Omental fat pad (tissue), 4 donors: ENCODE measurements around the gene SCYL1. TPM values are rescaled to one million over a fixed set of nuclear protein-coding genes. Genes with fewer than 3 reads are reported as not detected.

Experiments used
- ATAC-seq: fragments of 150-250 bp; one replicate; pipeline ENCODE4 v1.9.1; 2016; ENCODE audit warnings: mild to moderate bottlenecking, moderate library complexity; ENCODE audit not compliant: low FRiP score
- DNase-seq: peaks from one replicate; pipeline ENCODE4 v3.0.0-alpha.2; 2019; ENCODE audit warnings: low spot score
- total RNA-seq, 4 donors: library from RNA; depleted of rRNA; stranded (reverse); fragments of >200 nt; gene quantifications; one replicate each; pipeline ENCODE4 v1.1.0, GENCODE V29; 2016
- TF ChIP-seq, protein P1 (sequence below), 3 donors: fragments of 450-650 bp; IDR thresholded peaks; one replicate each; pipeline ENCODE4 v1.5.1; 2016 to 2017; ENCODE audit warnings: antibody characterized with exemption in 3 of 3, mild to moderate bottlenecking in 3 of 3, moderate library complexity in 2 of 3

Gene SCYL1
- total RNA-seq, 4 donors from 2014 or later = 75.4 to 105 (median 88.8) TPM

DNA sequence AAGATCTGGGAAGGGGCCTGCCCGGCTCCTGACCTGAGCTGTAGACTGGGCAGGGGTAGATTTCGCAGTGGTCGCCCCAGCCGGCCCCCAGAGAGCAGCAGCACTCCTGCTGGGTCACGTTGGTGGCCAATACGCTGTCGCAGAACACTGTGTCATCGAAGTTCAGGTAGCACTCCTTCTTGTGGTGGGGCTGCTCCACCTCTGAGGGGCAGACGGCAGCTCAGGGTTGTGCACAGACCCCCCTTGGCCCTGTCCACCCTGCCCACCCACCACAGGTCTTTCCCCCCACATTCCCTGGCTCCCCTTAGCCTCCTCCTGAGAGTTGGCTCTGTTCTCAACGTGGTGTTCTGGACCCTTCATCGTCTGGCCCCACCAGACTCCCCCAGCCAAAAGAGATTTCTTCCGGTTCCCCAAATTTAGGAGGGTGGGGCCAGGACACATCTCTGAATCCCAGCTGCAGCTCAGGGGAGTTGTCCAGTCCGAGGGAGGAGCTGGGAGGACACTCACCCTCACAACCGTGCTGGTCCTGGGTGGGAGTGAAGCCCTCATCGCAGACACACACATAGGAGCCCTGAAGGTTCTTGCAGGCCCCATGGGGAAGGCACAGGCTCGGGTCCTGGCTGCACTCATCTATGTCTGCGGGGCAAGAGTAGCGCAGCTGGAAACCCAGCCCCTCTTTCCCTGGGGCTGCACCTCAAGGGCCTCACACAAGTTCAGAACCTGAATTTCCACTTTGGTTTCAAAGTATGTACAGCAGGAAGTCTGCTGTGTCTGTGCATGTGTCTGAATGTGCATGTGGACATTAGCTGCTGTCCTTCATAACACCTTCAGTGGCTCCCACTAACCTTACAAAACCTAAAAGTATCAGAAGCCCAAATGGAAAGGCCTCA lies 16.5 kb downstream of the SCYL1 start:
- DNase-seq (no peak), ATAC-seq (no peak)
- TF ChIP-seq, protein P1, sequence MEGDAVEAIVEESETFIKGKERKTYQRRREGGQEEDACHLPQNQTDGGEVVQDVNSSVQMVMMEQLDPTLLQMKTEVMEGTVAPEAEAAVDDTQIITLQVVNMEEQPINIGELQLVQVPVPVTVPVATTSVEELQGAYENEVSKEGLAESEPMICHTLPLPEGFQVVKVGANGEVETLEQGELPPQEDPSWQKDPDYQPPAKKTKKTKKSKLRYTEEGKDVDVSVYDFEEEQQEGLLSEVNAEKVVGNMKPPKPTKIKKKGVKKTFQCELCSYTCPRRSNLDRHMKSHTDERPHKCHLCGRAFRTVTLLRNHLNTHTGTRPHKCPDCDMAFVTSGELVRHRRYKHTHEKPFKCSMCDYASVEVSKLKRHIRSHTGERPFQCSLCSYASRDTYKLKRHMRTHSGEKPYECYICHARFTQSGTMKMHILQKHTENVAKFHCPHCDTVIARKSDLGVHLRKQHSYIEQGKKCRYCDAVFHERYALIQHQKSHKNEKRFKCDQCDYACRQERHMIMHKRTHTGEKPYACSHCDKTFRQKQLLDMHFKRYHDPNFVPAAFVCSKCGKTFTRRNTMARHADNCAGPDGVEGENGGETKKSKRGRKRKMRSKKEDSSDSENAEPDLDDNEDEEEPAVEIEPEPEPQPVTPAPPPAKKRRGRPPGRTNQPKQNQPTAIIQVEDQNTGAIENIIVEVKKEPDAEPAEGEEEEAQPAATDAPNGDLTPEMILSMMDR (IDR thresholded peaks at IDR 0.05) = no peak

GRCh38 chr11:65542738-65543390 lies 18.0 kb downstream of the SCYL1 start:
- DNase-seq (no peak), ATAC-seq (no peak)
- TF ChIP-seq, protein P1 (IDR thresholded peaks at IDR 0.05) = no peak

DNA sequence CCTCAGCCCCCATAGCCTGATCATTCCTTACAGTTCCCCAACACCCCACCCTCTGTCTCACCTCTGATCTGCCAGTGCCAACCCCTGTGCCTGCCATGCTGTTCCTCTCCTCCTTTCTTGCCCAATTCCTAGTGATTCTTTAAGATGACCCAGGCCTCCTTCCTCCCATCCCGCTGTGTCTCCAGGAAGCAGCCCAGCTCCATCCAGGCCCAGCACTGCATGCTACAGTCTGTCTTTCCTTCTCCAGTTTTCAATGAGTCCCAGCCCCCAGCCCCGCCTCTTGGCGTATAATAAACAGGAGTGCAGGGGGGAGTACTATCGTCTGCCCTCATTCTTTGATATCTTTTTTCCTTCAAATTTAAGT lies 21.0 kb downstream of the SCYL1 start:
- no peak for ATAC-seq
- no peak for DNase-seq
- TF ChIP-seq, protein P1 (IDR thresholded peaks at IDR 0.05) = no peak

GRCh38 chr11:65546217-65546958 lies 21.5 kb downstream of the SCYL1 start:
- ATAC-seq (peak; percentile 81), DNase-seq (peak; percentile 84)
- TF ChIP-seq, protein P1 (IDR thresholded peaks at IDR 0.05) = no peak

GRCh38 chr11:65547446-65548125 lies 22.7 kb downstream of the SCYL1 start:
- TF ChIP-seq, protein P1 (IDR thresholded peaks at IDR 0.05) = no peak
- ATAC-seq (no peak), DNase-seq (no peak)

DNA sequence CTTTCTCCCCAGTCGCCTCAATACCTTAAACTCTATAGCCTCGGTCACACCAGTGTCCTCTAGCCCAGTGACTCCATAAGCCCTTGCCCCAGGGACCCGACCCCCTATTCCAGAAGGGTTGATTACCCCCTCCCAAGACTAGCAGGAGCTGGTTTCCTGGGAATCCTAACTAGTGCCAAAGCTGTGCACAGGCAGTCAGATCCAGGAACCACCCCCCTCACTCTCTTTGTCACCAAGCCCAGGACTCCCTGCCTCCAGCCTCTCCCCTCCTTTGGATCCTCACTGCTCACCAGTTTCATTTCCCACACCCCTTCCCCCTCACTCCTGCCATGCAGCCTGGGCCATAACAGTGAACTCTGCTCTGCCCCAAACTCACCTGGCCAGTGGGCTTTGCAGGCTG lies 23.5 kb downstream of the SCYL1 start:
- DNase-seq (no peak), ATAC-seq (no peak)
- TF ChIP-seq, protein P1 (IDR thresholded peaks at IDR 0.05) = no peak
